ENCODE results near the gene LRRC15.

Gene LRRC15

GRCh38 chr3:194315088-194315964, 54.2 kb downstream of the LRRC15 start:
- peak; percentile 92 for DNase-seq

- DNase-seq, result no peak
These were observed 55.0 kb downstream of the LRRC15 start for GRCh38 chr3:194314388-194315068.

DNA sequence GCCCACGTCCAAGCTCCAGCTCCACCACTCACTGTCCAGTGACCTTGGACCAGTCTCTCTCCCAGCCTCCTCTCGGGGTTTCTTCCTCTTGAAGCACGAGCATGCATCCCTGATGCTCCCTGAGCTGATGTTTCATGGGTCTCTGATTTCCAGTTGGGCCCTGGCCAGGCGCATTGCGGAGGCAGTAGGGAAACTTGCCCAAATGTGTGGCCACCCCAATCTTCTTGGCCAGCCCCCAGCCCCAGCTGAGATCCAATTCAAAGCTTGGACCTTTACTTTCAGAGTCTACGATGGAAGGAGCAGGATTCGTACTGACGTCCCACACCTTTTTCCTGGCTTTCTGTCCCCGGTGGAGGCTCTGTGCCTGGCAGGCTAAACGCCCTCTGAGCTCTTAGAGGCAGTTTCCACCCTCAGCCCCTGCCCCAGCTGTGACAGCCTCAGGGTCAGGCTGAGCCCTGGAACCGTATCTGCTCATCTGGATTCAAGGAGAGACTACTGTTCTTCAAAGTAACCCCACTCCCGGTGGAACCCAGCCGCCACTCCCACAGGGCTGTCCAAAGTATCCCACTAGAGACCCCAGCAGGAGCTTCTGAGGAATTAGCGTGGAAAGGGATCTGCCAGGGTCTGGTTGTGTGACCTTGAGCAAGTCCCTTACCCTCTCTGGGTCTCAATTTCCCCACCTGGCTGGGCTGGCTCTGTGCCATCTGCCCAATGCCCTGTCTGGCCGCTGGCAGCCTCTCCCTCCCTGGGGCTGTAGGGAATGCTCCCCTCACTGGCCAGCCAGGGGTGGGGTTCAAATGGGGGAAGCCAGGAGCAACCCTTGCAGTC, 55.8 kb downstream of the LRRC15 start:
- DNase-seq, result no peak

GRCh38 chr3:194312743-194313281, 56.7 kb downstream of the LRRC15 start:
- DNase-seq, result no peak

DNA sequence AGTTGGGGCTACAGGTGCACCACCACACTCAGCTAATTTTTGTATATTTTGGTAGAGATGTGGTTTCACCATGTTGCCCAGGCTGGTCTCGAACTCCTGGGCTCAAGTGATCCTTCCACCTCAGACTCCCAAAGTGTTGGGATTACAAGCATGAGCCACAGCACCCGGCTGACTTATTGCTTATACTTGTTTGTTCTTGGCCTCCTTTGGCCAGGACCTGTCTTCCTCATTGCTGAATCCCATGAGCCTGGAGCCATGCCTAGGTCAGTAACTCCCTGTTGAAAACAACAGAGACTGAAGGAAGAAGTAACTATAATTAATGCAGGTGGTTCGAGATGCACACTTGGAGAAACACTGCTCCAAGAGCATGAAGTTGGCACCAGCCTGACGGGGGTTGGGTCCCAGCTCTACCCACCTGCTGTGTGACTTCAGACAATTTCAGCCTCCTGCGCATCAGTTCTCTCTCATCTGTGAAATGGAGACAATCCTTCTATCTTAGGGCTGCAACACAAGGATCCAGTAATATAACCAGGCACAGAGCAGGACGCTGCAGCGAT, 57.3 kb downstream of the LRRC15 start:
- no peak for DNase-seq

DNA sequence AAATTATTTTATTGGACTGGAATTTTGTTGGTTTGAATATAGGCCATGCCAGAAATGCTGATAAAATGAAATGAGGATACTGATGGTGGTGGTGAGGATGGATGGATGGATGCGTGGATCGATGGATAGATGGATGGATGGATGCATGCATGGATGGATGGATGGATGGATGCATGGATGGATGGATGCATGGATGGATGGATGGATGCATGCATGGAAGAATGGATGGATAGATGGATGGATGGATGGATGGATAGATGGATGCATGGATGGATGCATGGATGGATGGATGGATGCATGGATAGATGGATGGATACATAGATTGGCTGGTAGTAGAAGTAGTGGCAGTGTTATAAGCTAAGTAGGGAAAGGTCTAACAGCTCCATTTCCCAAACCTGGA, 58.5 kb downstream of the LRRC15 start:
- no peak for DNase-seq

GRCh38 chr3:194310060-194310835, 59.3 kb downstream of the LRRC15 start:
- DNase-seq, result no peak

GRCh38 chr3:194308601-194309449, 60.7 kb downstream of the LRRC15 start:
- DNase-seq, result no peak

DNA sequence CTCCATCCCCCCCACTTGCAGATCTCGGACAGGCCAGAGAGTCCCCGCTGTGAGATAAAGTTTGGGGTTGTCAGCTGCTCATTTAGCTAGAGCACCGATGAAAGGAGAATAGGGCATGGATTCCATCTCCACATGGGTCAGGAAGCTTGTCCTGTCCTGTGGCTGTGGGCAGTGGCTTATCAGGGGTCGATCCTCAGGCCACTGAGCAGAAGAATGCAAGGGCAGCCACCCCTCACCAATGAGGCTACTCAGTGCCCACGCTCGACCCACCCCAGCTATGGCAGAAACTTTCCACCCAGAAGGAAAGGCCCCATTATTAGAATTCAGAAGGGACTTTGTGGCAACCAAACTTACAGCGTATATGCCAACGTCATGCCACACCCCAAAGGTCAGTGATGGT, 61.7 kb downstream of the LRRC15 start:
- DNase-seq, result no peak

GRCh38 chr3:194306771-194307640, 62.5 kb downstream of the LRRC15 start:
- peak; percentile 44 for DNase-seq

GRCh38 chr3:194306109-194306686, 63.3 kb downstream of the LRRC15 start:
- DNase-seq, result peak; percentile 61

GRCh38 chr3:194305356-194306108, 64.0 kb downstream of the LRRC15 start:
- DNase-seq, result no peak

All from stimulated activated CD8-positive, alpha-beta memory T cell treated with anti-CD3 and anti-CD28 coated beads, Interleukin-4, amount 100 ng/mL, for 48 hours (primary cell).